GM23338 (cell line): ENCODE results near the gene SFSWAP. TPM values are rescaled to one million over a fixed set of nuclear protein-coding genes. Genes with fewer than 3 reads are reported as not detected.

Experiments
- ATAC-seq: fragments of 200-7000 bp; cut with Tn5 transposase; 3 replicates; pipeline ENCODE4 v1.9.1; 2020
- DNase-seq: peaks from one replicate; pipeline ENCODE4 v3.0.0-alpha.2; 2015; ENCODE audit warnings: low spot score
- H2AFZ ChIP-seq: fragments of 200-600 bp; sonication (generic); 2 replicates; pipeline ENCODE4 v1.8.0; 2016; ENCODE audit warnings: antibody characterized with exemption, mild to moderate bottlenecking, moderate library complexity
- H3F3A ChIP-seq: fragments of 200-600 bp; sonication (generic); replicated peaks from 2 replicates; pipeline ENCODE4 v1.8.0; 2017; ENCODE audit warnings: antibody characterized with exemption, mixed run types, low read depth
- H3K27ac ChIP-seq: fragments of 200-600 bp; sonication (generic); 2 replicates; pipeline ENCODE4 v1.6.1; 2016; ENCODE audit warnings: low read depth
- H3K27me3 ChIP-seq: fragments of 200-600 bp; sonication (generic); 2 replicates; pipeline ENCODE4 v1.8.0; 2016; ENCODE audit warnings: mild to moderate bottlenecking, mixed run types, moderate library complexity; ENCODE audit not compliant: insufficient read depth
- H3K36me3 ChIP-seq: fragments of 200-600 bp; sonication (generic); 2 replicates; pipeline ENCODE4 v1.8.0; 2016; ENCODE audit warnings: mild to moderate bottlenecking; ENCODE audit not compliant: insufficient read depth
- H3K4me1 ChIP-seq: fragments of 200-600 bp; sonication (generic); 2 replicates; pipeline ENCODE4 v1.8.0; 2016; ENCODE audit warnings: mild to moderate bottlenecking, moderate library complexity; ENCODE audit not compliant: insufficient read depth
- H3K4me2 ChIP-seq: fragments of 200-600 bp; sonication (generic); 2 replicates; pipeline ENCODE4 v1.7.1; 2017; ENCODE audit warnings: mixed run types
- H3K4me3 ChIP-seq: fragments of 200-600 bp; sonication (generic); 2 replicates; pipeline ENCODE4 v1.6.1; 2016; ENCODE audit warnings: mixed run types
- H3K79me2 ChIP-seq: fragments of 200-600 bp; sonication (generic); replicated peaks from 2 replicates; pipeline ENCODE4 v1.8.0; 2017; ENCODE audit warnings: mild to moderate bottlenecking; ENCODE audit not compliant: insufficient read depth
- H3K9me2 ChIP-seq: fragments of 200-600 bp; sonication (generic); 2 replicates; pipeline ENCODE4 v1.8.0; 2017; ENCODE audit not compliant: insufficient read depth
- H4K20me1 ChIP-seq: fragments of 200-600 bp; sonication (generic); replicated peaks from 2 replicates; pipeline ENCODE4 v1.8.0; 2017; ENCODE audit warnings: mild to moderate bottlenecking; ENCODE audit not compliant: insufficient read depth
- H3K27ac Mint-ChIP-seq: 2 replicates; pipeline ENCODE4 v1.8.0; 2020; ENCODE audit warnings: inconsistent platforms, mild to moderate bottlenecking, moderate library complexity, mixed read lengths
- H3K27me3 Mint-ChIP-seq: 3 replicates; pipeline ENCODE4 v1.8.0; 2022; ENCODE audit warnings: low read depth, mild to moderate bottlenecking, moderate library complexity, mixed read lengths, inconsistent platforms; ENCODE audit not compliant: insufficient read depth, poor library complexity
- H3K36me3 Mint-ChIP-seq: 3 replicates; pipeline ENCODE4 v1.8.0; 2021; ENCODE audit warnings: low read depth, mild to moderate bottlenecking, inconsistent platforms, moderate library complexity, mixed read lengths
- H3K4me1 Mint-ChIP-seq: 3 replicates; pipeline ENCODE4 v1.8.0; 2020; ENCODE audit warnings: mild to moderate bottlenecking, inconsistent platforms, mixed read lengths
- H3K4me3 Mint-ChIP-seq: 3 replicates; pipeline ENCODE4 v1.8.0; 2021; ENCODE audit warnings: moderate library complexity, mild to moderate bottlenecking, inconsistent platforms, mixed read lengths
- H3K9me3 Mint-ChIP-seq: 3 replicates; pipeline ENCODE4 v1.8.0; 2020; ENCODE audit warnings: moderate library complexity, mild to moderate bottlenecking, inconsistent platforms, mixed read lengths
- CREB1 ChIP-seq: fragments of 250-450 bp; sonication (Bioruptor Pico); IDR thresholded peaks from 2 replicates; pipeline ENCODE4 v1.5.0; 2020; ENCODE audit warnings: low read depth, mild to moderate bottlenecking, moderate library complexity
- EZH2 ChIP-seq: fragments of 200-600 bp; sonication (generic); IDR thresholded peaks from one replicate; pipeline ENCODE4 v1.8.0; 2017; ENCODE audit warnings: antibody characterized with exemption, mild to moderate bottlenecking, low read depth; ENCODE audit not compliant: unreplicated experiment
- EZH2phosphoT487 ChIP-seq: fragments of 200-600 bp; sonication (generic); IDR thresholded peaks from one replicate; pipeline ENCODE4 v1.8.1; 2018; ENCODE audit warnings: antibody characterized with exemption; ENCODE audit not compliant: unreplicated experiment
- JUNB ChIP-seq: IDR thresholded peaks from one replicate; pipeline ENCODE4 v1.6.1; 2016; ENCODE audit warnings: antibody characterized with exemption; ENCODE audit not compliant: unreplicated experiment
- NANOG ChIP-seq: IDR thresholded peaks from 2 replicates; pipeline ENCODE4 v1.6.1; 2016; ENCODE audit warnings: antibody characterized with exemption, borderline replicate concordance
- POLR2AphosphoS5 ChIP-seq: IDR thresholded peaks from 2 replicates; pipeline ENCODE4 v1.6.1; 2016; ENCODE audit warnings: antibody characterized with exemption, low read depth
- STAT1 ChIP-seq: IDR thresholded peaks from one replicate; pipeline ENCODE4 v1.6.1; 2016; ENCODE audit warnings: antibody characterized with exemption; ENCODE audit not compliant: unreplicated experiment
- ZNF114 ChIP-seq: fragments of 250-450 bp; sonication (Bioruptor Pico); IDR thresholded peaks from 2 replicates; pipeline ENCODE4 v1.5.0; 2020; ENCODE audit warnings: mild to moderate bottlenecking, moderate library complexity
- ZNF331 ChIP-seq: fragments of 250-450 bp; sonication (Bioruptor Pico); IDR thresholded peaks from 2 replicates; pipeline ENCODE4 v1.5.0; 2020; ENCODE audit warnings: low read depth, mild to moderate bottlenecking, moderate library complexity
- ZNF462 ChIP-seq: fragments of 250-450 bp; sonication (Bioruptor Pico); IDR thresholded peaks from 2 replicates; pipeline ENCODE4 v1.5.0; 2020; ENCODE audit warnings: mild to moderate bottlenecking, moderate library complexity
- polyA plus RNA-seq: library from polyadenylated mRNA; unstranded; fragments of >200 nt; fragmentation: Nextera tagmentation; extraction: Ambion mirVana; gene quantifications from 2 replicates; pipeline ENCODE4 v1.2.1, GENCODE V29; 2016
- total RNA-seq: library from RNA; depleted of rRNA; stranded (reverse); fragments of >200 nt; shearing (Covaris generic); gene quantifications from 2 replicates; pipeline ENCODE4 v1.2.3, GENCODE V29; 2014
- TF ChIP-seq, protein P1 (sequence below), 2 experiments: fragments of 200-600 bp in 1 of 2; sonication (generic) in 1 of 2; conservative IDR thresholded peaks; 2 replicates each; pipeline versions ENCODE4 v1.5.1 to v1.6.1; 2016 to 2017; ENCODE audit warnings: antibody characterized with exemption in 2 of 2, low read depth in 2 of 2, mild to moderate bottlenecking in 2 of 2, moderate library complexity in 1 of 2
- TF ChIP-seq, protein P2 (sequence below): IDR thresholded peaks from 2 replicates; pipeline ENCODE4 v1.6.1; 2016; ENCODE audit warnings: antibody characterized with exemption
- TF ChIP-seq, protein P3 (sequence below): IDR thresholded peaks from one replicate; pipeline ENCODE4 v1.6.1; 2018; ENCODE audit warnings: antibody characterized with exemption; ENCODE audit not compliant: unreplicated experiment

The SFSWAP gene
- total and polyA plus RNA-seq, 2 experiments from 2014 or later, result 41.0 to 49.8 TPM

- TF ChIP-seq ZNF462 (CRISPR knock-in tag), result no peak
- TF ChIP-seq, protein P1, sequence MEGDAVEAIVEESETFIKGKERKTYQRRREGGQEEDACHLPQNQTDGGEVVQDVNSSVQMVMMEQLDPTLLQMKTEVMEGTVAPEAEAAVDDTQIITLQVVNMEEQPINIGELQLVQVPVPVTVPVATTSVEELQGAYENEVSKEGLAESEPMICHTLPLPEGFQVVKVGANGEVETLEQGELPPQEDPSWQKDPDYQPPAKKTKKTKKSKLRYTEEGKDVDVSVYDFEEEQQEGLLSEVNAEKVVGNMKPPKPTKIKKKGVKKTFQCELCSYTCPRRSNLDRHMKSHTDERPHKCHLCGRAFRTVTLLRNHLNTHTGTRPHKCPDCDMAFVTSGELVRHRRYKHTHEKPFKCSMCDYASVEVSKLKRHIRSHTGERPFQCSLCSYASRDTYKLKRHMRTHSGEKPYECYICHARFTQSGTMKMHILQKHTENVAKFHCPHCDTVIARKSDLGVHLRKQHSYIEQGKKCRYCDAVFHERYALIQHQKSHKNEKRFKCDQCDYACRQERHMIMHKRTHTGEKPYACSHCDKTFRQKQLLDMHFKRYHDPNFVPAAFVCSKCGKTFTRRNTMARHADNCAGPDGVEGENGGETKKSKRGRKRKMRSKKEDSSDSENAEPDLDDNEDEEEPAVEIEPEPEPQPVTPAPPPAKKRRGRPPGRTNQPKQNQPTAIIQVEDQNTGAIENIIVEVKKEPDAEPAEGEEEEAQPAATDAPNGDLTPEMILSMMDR (conservative IDR thresholded peaks at IDR 0.05; ENCODE audit: low read depth in 2 of 2), result no peak
- no peak for TF ChIP-seq STAT1
- TF ChIP-seq JUNB, result no peak
- no peak for TF ChIP-seq POLR2AphosphoS5
- TF ChIP-seq EZH2, result no peak
- TF ChIP-seq, protein P2, sequence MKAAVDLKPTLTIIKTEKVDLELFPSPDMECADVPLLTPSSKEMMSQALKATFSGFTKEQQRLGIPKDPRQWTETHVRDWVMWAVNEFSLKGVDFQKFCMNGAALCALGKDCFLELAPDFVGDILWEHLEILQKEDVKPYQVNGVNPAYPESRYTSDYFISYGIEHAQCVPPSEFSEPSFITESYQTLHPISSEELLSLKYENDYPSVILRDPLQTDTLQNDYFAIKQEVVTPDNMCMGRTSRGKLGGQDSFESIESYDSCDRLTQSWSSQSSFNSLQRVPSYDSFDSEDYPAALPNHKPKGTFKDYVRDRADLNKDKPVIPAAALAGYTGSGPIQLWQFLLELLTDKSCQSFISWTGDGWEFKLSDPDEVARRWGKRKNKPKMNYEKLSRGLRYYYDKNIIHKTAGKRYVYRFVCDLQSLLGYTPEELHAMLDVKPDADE, result no peak
- TF ChIP-seq ZNF114, result no peak
- no peak for TF ChIP-seq NANOG
- TF ChIP-seq, protein P3, sequence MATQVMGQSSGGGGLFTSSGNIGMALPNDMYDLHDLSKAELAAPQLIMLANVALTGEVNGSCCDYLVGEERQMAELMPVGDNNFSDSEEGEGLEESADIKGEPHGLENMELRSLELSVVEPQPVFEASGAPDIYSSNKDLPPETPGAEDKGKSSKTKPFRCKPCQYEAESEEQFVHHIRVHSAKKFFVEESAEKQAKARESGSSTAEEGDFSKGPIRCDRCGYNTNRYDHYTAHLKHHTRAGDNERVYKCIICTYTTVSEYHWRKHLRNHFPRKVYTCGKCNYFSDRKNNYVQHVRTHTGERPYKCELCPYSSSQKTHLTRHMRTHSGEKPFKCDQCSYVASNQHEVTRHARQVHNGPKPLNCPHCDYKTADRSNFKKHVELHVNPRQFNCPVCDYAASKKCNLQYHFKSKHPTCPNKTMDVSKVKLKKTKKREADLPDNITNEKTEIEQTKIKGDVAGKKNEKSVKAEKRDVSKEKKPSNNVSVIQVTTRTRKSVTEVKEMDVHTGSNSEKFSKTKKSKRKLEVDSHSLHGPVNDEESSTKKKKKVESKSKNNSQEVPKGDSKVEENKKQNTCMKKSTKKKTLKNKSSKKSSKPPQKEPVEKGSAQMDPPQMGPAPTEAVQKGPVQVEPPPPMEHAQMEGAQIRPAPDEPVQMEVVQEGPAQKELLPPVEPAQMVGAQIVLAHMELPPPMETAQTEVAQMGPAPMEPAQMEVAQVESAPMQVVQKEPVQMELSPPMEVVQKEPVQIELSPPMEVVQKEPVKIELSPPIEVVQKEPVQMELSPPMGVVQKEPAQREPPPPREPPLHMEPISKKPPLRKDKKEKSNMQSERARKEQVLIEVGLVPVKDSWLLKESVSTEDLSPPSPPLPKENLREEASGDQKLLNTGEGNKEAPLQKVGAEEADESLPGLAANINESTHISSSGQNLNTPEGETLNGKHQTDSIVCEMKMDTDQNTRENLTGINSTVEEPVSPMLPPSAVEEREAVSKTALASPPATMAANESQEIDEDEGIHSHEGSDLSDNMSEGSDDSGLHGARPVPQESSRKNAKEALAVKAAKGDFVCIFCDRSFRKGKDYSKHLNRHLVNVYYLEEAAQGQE, result no peak
- TF ChIP-seq CREB1 (CRISPR knock-in tag), result no peak
- no peak for TF ChIP-seq ZNF331 (CRISPR knock-in tag)
- TF ChIP-seq EZH2phosphoT487, result no peak
- no peaks in the 10 kb centered on the region for H3F3A ChIP-seq
- peaks cover 11% of the 10 kb centered on the region for H3K9me3 Mint-ChIP-seq
Observed at GRCh38 chr12:131688845-131689154, 22.1 kb upstream of the SFSWAP start.

More at GRCh38 chr12:131688845-131689154, 22.1 kb upstream of the SFSWAP start:
- H3K27me3 ChIP-seq, result no peaks in the 10 kb centered on the region
- H4K20me1 ChIP-seq, result no peaks in the 10 kb centered on the region
- ATAC-seq (no peak), DNase-seq (no peak)
- Mint-ChIP-seq H3K36me3 (no peaks in the 10 kb centered on the region; the same call in 2 of the 3 replicates), H3K4me3 (no peak overlapping the region), H3K27ac (no peak overlapping the region), H3K4me1 (no peaks in the 10 kb centered on the region), H3K27me3 (peaks cover 3% of the 10 kb centered on the region)
- no peaks in the 10 kb centered on the region for H3K36me3 ChIP-seq
- H3K4me2 ChIP-seq, result no peak overlapping the region
- no peak overlapping the region for H3K4me3 ChIP-seq
- H3K4me1 ChIP-seq, result no peaks in the 10 kb centered on the region
- H3K9me2 ChIP-seq, result no peaks in the 10 kb centered on the region
- no peaks in the 10 kb centered on the region for H3K79me2 ChIP-seq
- H2AFZ ChIP-seq, result no peak overlapping the region
- no peak overlapping the region for H3K27ac ChIP-seq
